AG04450 (cell line): Measurements from ENCODE around the gene IL26. TPM values are rescaled to one million over a fixed set of nuclear protein-coding genes. Genes with fewer than 3 reads are reported as not detected.

Experiments
- CTCF ChIA-PET: fragments of 300-600, 350-600 bp; formaldehyde crosslinking; extraction: SDS; loops from one replicate; lab custom pipeline; 2022; ENCODE audit warnings: antibody characterized with exemption, inconsistent platforms; lab: Charles Lee
- POLR2A ChIA-PET: fragments of 350-600 bp; formaldehyde crosslinking; extraction: SDS; loops from one replicate; lab custom pipeline; 2021; ENCODE audit warnings: antibody characterized with exemption, inconsistent platforms; lab: Yijun Ruan, JAX
- DNase-seq: peaks from one replicate; pipeline ENCODE4 v3.0.0-alpha.2; 2011; ENCODE audit warnings: low read depth, low spot score
- H3K27ac ChIP-seq: one replicate; pipeline ENCODE4 v1.5.1; 2012; ENCODE audit warnings: low read depth, low read length, control low read depth
- H3K27me3 ChIP-seq: one replicate; pipeline ENCODE4 v1.6.0; 2012; ENCODE audit warnings: low read length; ENCODE audit not compliant: control insufficient read depth, insufficient read depth
- H3K4me3 ChIP-seq: 2 replicates; pipeline ENCODE4 v1.5.1; 2011; ENCODE audit warnings: mild to moderate bottlenecking, low read depth, low read length, control low read depth
- H3K9me3 ChIP-seq: 2 replicates; pipeline ENCODE4 v1.5.1; 2012; ENCODE audit warnings: low read length; ENCODE audit not compliant: control insufficient read depth, insufficient read depth
- polyA plus RNA-seq: library from polyadenylated mRNA; depleted of rRNA; stranded (reverse); fragments of >200 nt; gene quantifications from 2 replicates; pipeline ENCODE4 v1.2.3, GENCODE V29; 2011; rRNA removed
- TF ChIP-seq, protein P1 (sequence below): IDR thresholded peaks from 2 replicates; pipeline ENCODE4 v1.5.1; 2011; ENCODE audit warnings: low read depth, low read length, control low read depth, inconsistent platforms

IL26 gene
- polyA plus RNA-seq, 1 experiment, result not detected

DNA sequence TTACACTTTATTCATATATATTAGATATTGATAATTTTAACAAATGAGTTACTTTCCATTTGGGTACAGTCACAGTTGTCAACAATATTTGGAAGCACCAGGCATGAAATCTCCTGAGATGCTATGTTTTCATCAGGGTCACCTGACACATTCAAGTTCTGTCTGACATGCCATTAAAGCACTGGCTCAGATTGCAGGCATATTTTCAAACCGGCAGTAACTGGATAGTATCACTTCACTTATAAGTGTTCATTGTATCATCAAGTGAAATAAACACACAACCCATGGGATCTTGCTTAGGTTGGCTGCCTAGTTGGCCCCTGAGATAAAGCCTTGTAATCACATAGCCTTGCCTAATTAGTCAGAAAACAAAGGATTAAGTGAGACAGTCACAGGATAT is 70.8 kb downstream of the IL26 start:
- H3K27ac ChIP-seq, result no peak overlapping the region
- no peaks in the 10 kb centered on the region for H3K9me3 ChIP-seq
- H3K4me3 ChIP-seq, result no peak overlapping the region
- H3K27me3 ChIP-seq, result no peaks in the 10 kb centered on the region
- ChIA-PET CTCF (no interaction called here), POLR2A (no interaction called here)
- DNase-seq, result no peak
- TF ChIP-seq, protein P1, sequence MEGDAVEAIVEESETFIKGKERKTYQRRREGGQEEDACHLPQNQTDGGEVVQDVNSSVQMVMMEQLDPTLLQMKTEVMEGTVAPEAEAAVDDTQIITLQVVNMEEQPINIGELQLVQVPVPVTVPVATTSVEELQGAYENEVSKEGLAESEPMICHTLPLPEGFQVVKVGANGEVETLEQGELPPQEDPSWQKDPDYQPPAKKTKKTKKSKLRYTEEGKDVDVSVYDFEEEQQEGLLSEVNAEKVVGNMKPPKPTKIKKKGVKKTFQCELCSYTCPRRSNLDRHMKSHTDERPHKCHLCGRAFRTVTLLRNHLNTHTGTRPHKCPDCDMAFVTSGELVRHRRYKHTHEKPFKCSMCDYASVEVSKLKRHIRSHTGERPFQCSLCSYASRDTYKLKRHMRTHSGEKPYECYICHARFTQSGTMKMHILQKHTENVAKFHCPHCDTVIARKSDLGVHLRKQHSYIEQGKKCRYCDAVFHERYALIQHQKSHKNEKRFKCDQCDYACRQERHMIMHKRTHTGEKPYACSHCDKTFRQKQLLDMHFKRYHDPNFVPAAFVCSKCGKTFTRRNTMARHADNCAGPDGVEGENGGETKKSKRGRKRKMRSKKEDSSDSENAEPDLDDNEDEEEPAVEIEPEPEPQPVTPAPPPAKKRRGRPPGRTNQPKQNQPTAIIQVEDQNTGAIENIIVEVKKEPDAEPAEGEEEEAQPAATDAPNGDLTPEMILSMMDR, result no peak

Other genes starting within 250 kb of the IL26 start
- not detected in 2 replicates for gene IFNG-AS1, start 236.4 kb downstream of the IL26 start, polyA plus RNA-seq
- gene IFNG, start 66.1 kb downstream of the IL26 start, polyA plus RNA-seq, result not detected in 2 replicates
- not detected in 2 replicates for gene IL22, start 27.8 kb upstream of the IL26 start, polyA plus RNA-seq
- 8.1 and 13.5 TPM in 2 replicates for gene MDM1, start 106.6 kb upstream of the IL26 start, polyA plus RNA-seq